H1 (cell line): ENCODE results near the gene SLC37A1. TPM values are rescaled to one million over a fixed set of nuclear protein-coding genes. Genes with fewer than 3 reads are reported as not detected.

Experiments
- BRCA1 ChIP-seq: IDR thresholded peaks from 2 replicates; pipeline ENCODE4 v1.6.1; 2012; ENCODE audit warnings: low read depth, low read length, improper control_type of control experiment
- CBX5 ChIP-seq: fragments of 300-800, 300-1000 bp; sonication (generic); IDR thresholded peaks from 2 replicates; pipeline ENCODE4 v1.7.1; 2016; ENCODE audit warnings: antibody characterized with exemption, low read length, low read depth
- TAF7 ChIP-seq: optimal IDR thresholded peaks from 2 replicates; pipeline ENCODE3; 2011; ENCODE audit warnings: low read depth, mild to moderate bottlenecking, inconsistent platforms, low read length, moderate library complexity, borderline replicate concordance
- polyA plus RNA-seq, 7 experiments: library from polyadenylated mRNA; depleted of rRNA in 3 of 7; stranded (reverse) in 5 of 7; unstranded in 2 of 7; fragments of >200 nt in 5 of 7; fragments of 200-250 nt in 2 of 7; gene quantifications; 1 replicate in 5 of 7; 2 replicates in 1 of 7; 4 replicates in 1 of 7; pipeline versions ENCODE4 v1.2.1 to v1.2.3, GENCODE V29; 2011 to 2013; ENCODE audit warnings: missing spikeins in 2 of 7, mixed read lengths in 2 of 7
- total RNA-seq: library from RNA; stranded (reverse); fragmentation: NEBNext Ultra II Directional; extraction: Animal tissue kit (Norgen Biotek cat#: 25700); gene quantifications from 2 replicates; pipeline ENCODE4 v1.2.1, GENCODE V29; 2021

The SLC37A1 gene
- total and polyA plus RNA-seq, 2 of the 8 experiments (the other 6 are each of a cell fraction or from before 2014, with no cell fraction given) = 15.6 to 30.9 TPM

GRCh38 chr21:42565206-42565810 is 51.7 kb downstream of the SLC37A1 start (continued):
- TF ChIP-seq BRCA1 (no peak), TAF7 (no peak), CBX5 (no peak)
